Measurements from ENCODE around the gene CSGALNACT2. TPM values are rescaled to one million over a fixed set of nuclear protein-coding genes. Genes with fewer than 3 reads are reported as not detected.

The CSGALNACT2 gene
- total and polyA plus RNA-seq, 4 donors, result 4.1 to 11.0 (median 6.1) TPM

DNA sequence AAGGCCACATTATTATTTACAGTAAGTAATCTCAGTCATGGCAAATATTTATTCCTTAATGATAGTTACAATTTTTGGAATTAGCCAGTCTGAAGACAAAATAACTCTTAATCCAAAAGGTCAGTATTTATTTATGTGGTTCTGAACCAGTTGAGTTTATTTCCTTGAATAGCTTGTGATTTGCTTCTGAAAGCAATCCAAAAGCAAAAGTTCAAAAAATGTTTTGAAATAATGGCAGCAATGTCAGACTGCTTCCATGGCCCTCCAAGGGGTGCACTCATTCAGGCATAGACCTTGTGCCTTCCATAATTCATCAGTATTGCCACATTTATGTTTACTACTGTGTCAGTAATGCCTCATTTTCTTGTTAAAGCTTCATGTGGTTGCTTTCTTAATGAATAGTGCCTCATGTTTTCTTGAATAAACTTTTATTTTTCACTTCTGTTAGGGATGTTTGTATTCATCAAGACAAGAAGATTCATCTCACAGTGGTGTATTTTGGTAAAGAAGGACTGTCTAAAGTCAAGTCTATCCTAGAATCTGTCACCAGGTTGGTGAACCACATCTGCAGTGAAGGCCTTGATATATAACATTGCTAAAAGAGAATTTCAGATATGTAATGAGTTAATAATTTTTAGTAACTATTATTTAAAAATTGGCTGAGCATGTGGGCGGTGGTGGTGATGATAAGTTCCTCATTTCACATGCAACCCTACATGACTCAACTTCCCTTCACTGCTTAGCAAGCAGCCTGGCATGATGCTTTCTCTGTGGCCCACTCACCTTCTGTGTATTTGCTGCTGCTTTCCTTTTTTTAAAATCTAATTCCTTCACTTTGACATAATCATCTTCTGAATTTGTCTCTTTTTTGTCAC is 22.0 kb downstream of the CSGALNACT2 start:
- TF ChIP-seq, protein P1, sequence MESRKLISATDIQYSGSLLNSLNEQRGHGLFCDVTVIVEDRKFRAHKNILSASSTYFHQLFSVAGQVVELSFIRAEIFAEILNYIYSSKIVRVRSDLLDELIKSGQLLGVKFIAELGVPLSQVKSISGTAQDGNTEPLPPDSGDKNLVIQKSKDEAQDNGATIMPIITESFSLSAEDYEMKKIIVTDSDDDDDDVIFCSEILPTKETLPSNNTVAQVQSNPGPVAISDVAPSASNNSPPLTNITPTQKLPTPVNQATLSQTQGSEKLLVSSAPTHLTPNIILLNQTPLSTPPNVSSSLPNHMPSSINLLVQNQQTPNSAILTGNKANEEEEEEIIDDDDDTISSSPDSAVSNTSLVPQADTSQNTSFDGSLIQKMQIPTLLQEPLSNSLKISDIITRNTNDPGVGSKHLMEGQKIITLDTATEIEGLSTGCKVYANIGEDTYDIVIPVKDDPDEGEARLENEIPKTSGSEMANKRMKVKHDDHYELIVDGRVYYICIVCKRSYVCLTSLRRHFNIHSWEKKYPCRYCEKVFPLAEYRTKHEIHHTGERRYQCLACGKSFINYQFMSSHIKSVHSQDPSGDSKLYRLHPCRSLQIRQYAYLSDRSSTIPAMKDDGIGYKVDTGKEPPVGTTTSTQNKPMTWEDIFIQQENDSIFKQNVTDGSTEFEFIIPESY (IDR thresholded peaks at IDR 0.05), result no peak
- TF ChIP-seq FOXA2 (IDR thresholded peaks at IDR 0.05), result no peak
- TF ChIP-seq HNF4G (IDR thresholded peaks at IDR 0.05), result no peak
- no peak for TF ChIP-seq GABPA (IDR thresholded peaks at IDR 0.05 in 1 of 2, conservative IDR thresholded peaks at IDR 0.05 in 1 of 2)
- TF ChIP-seq TAF1 (conservative IDR thresholded peaks at IDR 0.05), result no peak
- TF ChIP-seq HNF4A (conservative IDR thresholded peaks at IDR 0.05), result no peak
- no peak for TF ChIP-seq SP1 (IDR thresholded peaks at IDR 0.05)
- TF ChIP-seq FOXA1 (IDR thresholded peaks at IDR 0.05), result no peak
- TF ChIP-seq, protein P2, sequence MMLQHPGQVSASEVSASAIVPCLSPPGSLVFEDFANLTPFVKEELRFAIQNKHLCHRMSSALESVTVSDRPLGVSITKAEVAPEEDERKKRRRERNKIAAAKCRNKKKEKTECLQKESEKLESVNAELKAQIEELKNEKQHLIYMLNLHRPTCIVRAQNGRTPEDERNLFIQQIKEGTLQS (IDR thresholded peaks at IDR 0.05), result no peak
- no peak for TF ChIP-seq NR2F2 (IDR thresholded peaks at IDR 0.05)
- TF ChIP-seq, protein P3, sequence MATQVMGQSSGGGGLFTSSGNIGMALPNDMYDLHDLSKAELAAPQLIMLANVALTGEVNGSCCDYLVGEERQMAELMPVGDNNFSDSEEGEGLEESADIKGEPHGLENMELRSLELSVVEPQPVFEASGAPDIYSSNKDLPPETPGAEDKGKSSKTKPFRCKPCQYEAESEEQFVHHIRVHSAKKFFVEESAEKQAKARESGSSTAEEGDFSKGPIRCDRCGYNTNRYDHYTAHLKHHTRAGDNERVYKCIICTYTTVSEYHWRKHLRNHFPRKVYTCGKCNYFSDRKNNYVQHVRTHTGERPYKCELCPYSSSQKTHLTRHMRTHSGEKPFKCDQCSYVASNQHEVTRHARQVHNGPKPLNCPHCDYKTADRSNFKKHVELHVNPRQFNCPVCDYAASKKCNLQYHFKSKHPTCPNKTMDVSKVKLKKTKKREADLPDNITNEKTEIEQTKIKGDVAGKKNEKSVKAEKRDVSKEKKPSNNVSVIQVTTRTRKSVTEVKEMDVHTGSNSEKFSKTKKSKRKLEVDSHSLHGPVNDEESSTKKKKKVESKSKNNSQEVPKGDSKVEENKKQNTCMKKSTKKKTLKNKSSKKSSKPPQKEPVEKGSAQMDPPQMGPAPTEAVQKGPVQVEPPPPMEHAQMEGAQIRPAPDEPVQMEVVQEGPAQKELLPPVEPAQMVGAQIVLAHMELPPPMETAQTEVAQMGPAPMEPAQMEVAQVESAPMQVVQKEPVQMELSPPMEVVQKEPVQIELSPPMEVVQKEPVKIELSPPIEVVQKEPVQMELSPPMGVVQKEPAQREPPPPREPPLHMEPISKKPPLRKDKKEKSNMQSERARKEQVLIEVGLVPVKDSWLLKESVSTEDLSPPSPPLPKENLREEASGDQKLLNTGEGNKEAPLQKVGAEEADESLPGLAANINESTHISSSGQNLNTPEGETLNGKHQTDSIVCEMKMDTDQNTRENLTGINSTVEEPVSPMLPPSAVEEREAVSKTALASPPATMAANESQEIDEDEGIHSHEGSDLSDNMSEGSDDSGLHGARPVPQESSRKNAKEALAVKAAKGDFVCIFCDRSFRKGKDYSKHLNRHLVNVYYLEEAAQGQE (IDR thresholded peaks at IDR 0.05), result no peak
- TF ChIP-seq, protein P4, sequence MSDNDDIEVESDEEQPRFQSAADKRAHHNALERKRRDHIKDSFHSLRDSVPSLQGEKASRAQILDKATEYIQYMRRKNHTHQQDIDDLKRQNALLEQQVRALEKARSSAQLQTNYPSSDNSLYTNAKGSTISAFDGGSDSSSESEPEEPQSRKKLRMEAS (IDR thresholded peaks at IDR 0.05), result no peak
- Histone ChIP-seq H3K4me3 (ENCODE audit: low read depth in 1 of 3, low read length in 3 of 3) (no peak overlapping the region), H3K9ac (ENCODE audit: low read depth in 1 of 2, low read length in 2 of 2) (no peak overlapping the region), H3K27me3 (ENCODE audit: control insufficient read depth in 4 of 4, insufficient read depth in 4 of 4, low read length in 3 of 4) (no peaks in the 10 kb centered on the region), H3K27ac (ENCODE audit: low read depth in 1 of 2, low read length in 2 of 2) (no peak overlapping the region), H3K9me3 (ENCODE audit: control insufficient read depth in 4 of 4, low read length in 3 of 4) (no peaks in the 10 kb centered on the region), H3K4me1 (ENCODE audit: control insufficient read depth in 4 of 4, insufficient read depth in 4 of 4, low read length in 3 of 4) (no peaks in the 10 kb centered on the region), H3K36me3 (ENCODE audit: control insufficient read depth in 4 of 4, insufficient read depth in 3 of 4, low read depth in 1 of 4, low read length in 3 of 4) (peaks cover 0 to 5% (median 0%) of the 10 kb centered on the region in 4 donors)
- WGBS, result 88% methylated on average over 1 of the region's 1 CpG
- DNase-seq (ENCODE audit: low spot score), result no peak

DNA sequence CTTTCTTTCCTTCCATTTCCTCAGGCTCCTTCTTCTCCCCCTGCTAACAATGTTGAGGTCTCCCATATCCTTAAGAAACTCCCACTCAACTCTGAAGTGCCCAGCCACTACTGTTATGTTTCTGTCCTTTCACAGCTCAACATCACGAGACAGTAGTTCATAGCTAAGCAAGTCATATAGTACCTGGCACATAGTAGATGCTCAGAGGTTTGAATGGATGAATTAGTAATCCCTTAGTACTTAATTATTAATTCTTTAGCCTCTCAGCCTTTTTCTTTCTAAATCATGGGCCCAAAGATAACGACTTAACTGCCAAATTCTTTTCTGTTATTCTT is 22.6 kb downstream of the CSGALNACT2 start:
- peaks cover 0 to 5% (median 0%) of the 10 kb centered on the region in 4 donors for H3K36me3 ChIP-seq (ENCODE audit: control insufficient read depth in 4 of 4, insufficient read depth in 3 of 4, low read depth in 1 of 4, low read length in 3 of 4)
- H3K4me1 ChIP-seq (ENCODE audit: control insufficient read depth in 4 of 4, insufficient read depth in 4 of 4, low read length in 3 of 4), result no peaks in the 10 kb centered on the region
- no peak overlapping the region for H3K4me3 ChIP-seq (ENCODE audit: low read depth in 1 of 3, low read length in 3 of 3)
- no peaks in the 10 kb centered on the region for H3K9me3 ChIP-seq (ENCODE audit: control insufficient read depth in 4 of 4, low read length in 3 of 4)
- DNase-seq (ENCODE audit: low spot score), result no peak
- no peak overlapping the region for H3K27ac ChIP-seq (ENCODE audit: low read depth in 1 of 2, low read length in 2 of 2)
- H3K9ac ChIP-seq (ENCODE audit: low read depth in 1 of 2, low read length in 2 of 2), result no peak overlapping the region
- H3K27me3 ChIP-seq (ENCODE audit: control insufficient read depth in 4 of 4, insufficient read depth in 4 of 4, low read length in 3 of 4), result no peaks in the 10 kb centered on the region
- 93% methylated on average over 2 of the region's 2 CpGs for WGBS
- TF ChIP-seq FOXA2 (IDR thresholded peaks at IDR 0.05) (no peak), TAF1 (conservative IDR thresholded peaks at IDR 0.05) (no peak), SP1 (IDR thresholded peaks at IDR 0.05) (no peak), HNF4A (conservative IDR thresholded peaks at IDR 0.05) (no peak), JUND (IDR thresholded peaks at IDR 0.05) (no peak), HNF4G (IDR thresholded peaks at IDR 0.05) (no peak), EGR1 (IDR thresholded peaks at IDR 0.05; ENCODE audit: low read depth in 2 of 2) (no peak), FOXA1 (IDR thresholded peaks at IDR 0.05) (no peak)
- TF ChIP-seq, protein P4 (IDR thresholded peaks at IDR 0.05), result no peak
- TF ChIP-seq, protein P5, sequence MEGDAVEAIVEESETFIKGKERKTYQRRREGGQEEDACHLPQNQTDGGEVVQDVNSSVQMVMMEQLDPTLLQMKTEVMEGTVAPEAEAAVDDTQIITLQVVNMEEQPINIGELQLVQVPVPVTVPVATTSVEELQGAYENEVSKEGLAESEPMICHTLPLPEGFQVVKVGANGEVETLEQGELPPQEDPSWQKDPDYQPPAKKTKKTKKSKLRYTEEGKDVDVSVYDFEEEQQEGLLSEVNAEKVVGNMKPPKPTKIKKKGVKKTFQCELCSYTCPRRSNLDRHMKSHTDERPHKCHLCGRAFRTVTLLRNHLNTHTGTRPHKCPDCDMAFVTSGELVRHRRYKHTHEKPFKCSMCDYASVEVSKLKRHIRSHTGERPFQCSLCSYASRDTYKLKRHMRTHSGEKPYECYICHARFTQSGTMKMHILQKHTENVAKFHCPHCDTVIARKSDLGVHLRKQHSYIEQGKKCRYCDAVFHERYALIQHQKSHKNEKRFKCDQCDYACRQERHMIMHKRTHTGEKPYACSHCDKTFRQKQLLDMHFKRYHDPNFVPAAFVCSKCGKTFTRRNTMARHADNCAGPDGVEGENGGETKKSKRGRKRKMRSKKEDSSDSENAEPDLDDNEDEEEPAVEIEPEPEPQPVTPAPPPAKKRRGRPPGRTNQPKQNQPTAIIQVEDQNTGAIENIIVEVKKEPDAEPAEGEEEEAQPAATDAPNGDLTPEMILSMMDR (IDR thresholded peaks at IDR 0.05; ENCODE audit: low read depth, low read length, missing input control), result no peak
- TF ChIP-seq, protein P3 (IDR thresholded peaks at IDR 0.05), result no peak
- TF ChIP-seq, protein P2 (IDR thresholded peaks at IDR 0.05), result no peak
